Brain pericyte (primary cell): ENCODE measurements around the gene KCNQ1.
"Not testable (repeated sequence)": the region's sequence is repeated elsewhere in the genome, so short reads cannot be mapped to it uniquely, and the experiment has no call there.

Experiments used
- DNase-seq: peaks from one replicate; pipeline ENCODE4 v3.0.0-alpha.2; 2012; ENCODE audit warnings: low read depth, low spot score

Gene KCNQ1

DNA sequence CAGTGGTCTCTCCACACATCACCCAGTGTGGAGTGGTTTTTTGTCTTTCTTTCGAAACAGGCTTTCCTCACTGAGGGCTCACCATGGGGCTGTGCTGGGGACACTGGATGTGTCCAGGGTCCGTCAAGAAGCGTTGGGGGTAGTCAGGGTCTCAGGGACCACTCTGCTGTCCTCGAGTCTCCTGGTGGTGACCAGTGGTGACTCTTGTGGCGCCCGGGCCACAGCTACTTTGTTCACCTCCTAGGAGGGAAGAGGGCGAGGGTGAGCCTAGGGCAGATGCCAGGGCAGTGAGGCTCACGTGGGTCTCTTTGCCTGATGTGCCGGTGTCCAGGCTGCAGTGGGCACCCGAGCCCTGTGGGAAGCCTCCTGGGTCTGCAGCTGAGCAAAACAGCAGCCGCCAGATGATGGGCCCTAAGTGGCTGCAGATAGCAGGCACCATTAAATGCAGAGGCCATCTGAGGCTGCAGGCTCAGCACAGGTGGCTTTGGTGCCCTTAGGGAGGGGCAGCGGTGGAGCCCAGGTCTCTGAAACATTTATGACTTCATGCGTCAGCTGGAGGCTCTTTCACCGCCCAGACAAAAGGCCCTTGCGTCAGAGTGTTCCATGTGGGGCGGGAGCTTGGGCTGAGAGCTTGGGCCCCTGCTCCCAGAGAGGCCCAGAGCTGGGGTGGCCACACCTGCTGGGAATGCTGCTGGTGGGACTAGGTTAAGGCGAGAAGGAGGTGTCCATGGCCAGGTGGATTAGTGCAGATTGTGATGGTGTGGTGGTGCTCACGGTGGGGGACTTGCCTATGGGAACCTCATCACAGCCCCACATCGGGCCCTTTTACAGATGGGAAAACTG is 29.5 kb downstream of the KCNQ1 start:
- DNase-seq = no peak

GRCh38 chr11:2475136-2475918 is 30.5 kb downstream of the KCNQ1 start:
- DNase-seq = no peak

- DNase-seq = no peak
Observed at GRCh38 chr11:2477254-2477653, 32.4 kb downstream of the KCNQ1 start.

DNA sequence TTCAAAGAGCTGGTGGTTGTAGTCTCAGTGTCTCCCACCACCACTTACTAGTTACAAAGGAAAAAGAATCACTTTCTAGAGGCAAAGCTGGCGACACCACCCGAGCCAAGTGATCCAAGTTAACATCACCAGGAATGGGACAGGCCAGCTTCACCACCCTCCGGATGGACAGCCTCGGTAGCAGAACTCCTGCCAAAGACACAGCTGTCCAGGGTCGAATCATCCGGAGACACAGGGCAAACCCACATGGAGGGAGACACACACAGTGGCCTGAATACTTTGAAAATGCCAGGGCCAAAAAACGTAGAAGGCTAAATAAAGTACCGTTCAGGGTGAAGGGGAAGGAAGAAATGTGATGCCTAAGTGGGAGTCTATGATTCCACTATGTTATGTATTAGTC is 33.1 kb downstream of the KCNQ1 start:
- DNase-seq = no peak

- not testable (repeated sequence) for DNase-seq
Observed at GRCh38 chr11:2480067-2480873, 35.5 kb downstream of the KCNQ1 start.

DNA sequence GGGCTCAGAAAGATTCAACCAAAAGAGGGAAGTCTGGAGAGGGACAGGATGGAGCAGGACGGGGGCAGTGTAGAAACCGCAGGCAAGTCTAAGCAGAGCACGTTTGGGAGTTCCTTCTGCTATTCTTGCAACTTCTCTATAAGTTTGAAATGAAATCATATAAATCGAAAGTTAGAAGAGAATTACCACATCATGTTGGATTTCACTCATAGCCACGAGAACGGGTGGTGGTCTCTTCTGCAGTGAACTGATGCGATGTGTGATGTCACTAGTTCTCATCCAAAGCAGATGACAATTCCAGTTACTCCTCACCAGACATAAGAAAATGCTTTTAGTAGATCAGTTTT is 36.0 kb downstream of the KCNQ1 start:
- no peak for DNase-seq

GRCh38 chr11:2481253-2481652 is 36.4 kb downstream of the KCNQ1 start:
- no peak for DNase-seq

GRCh38 chr11:2482204-2482603 is 37.4 kb downstream of the KCNQ1 start:
- no peak for DNase-seq

- DNase-seq = no peak
Observed at GRCh38 chr11:2482745-2483144, 37.9 kb downstream of the KCNQ1 start.

- DNase-seq = no peak
Observed at GRCh38 chr11:2483426-2483825, 38.6 kb downstream of the KCNQ1 start.

GRCh38 chr11:2484576-2485125 is 39.8 kb downstream of the KCNQ1 start:
- DNase-seq = no peak

GRCh38 chr11:2488004-2488403 is 43.2 kb downstream of the KCNQ1 start:
- DNase-seq = no peak

- DNase-seq = no peak
Observed at GRCh38 chr11:2489083-2489482, 44.3 kb downstream of the KCNQ1 start.

GRCh38 chr11:2497951-2498350 is 53.1 kb downstream of the KCNQ1 start:
- DNase-seq = not testable (repeated sequence)

- no peak for DNase-seq
Observed at GRCh38 chr11:2498750-2499149, 53.9 kb downstream of the KCNQ1 start.

DNA sequence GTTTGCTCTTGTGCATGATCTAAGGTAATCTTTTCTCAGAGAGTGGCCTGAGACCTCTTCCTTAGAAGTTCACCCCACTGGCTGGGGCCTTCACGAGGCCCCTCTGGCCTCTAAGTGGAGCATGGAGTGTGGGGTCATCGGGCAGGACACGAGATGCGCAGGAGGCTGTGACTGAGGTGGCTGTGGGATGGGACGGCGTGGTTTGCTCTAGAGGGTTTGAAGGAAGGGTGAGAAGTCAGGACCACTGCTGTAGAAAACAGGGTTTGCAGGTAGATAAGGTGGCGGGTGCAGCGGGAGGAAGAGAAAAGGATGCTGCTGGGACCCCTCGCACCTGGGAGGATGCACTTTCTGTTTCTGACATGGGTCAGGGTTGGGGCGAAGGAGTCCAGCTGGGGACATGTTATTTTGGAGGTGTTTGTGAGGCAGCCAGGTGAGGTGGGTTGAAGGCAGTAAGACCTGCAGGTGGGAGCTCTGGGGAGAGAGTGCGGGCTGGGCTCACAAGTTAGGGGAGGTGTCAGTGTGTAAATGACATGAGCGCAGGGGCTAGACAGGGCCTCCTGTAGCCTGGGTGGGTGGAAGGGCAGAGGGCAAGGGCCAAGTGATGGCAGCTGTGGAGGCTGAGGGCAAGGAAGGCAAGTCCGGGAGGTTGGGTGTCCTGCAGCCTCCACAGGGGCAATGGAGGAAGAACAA is 62.5 kb downstream of the KCNQ1 start:
- DNase-seq = no peak

DNA sequence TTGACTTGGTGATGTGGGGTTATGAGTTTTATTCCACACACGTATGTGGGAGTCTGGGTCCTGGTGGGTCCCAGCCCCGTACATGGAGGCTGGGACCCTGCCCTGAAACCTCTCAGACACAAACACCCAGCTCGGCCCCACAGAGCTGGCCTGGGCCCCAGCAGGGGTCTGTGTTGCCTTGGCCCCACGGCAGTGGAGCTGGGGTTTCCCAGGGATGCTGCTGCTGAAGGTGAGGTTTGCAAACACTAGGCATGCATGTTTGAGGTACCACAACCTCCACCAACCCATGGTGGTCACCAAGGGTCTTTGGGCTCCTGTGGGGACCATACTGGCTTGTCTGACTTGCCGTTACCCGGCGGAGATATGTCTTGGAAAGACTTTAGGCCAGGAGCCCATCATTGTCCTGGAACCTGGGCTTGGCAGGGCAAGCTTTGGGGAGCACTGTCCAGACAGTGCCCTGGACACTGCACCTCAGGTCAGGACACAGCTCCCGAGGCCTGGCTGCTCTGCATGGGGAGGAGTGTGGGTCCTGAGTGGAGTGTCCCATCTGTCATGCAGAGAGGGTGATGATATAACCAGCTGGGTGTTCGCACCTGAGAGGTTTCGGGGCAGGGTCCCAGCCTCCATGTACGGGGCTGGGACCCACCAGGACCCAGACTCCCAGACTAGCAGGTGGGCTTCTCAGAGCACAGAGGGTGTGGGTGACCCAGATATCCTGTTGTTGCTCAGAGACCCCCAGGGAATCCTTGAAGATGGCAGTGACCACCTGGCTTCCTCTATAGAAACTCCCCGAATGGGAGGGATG is 63.3 kb downstream of the KCNQ1 start:
- DNase-seq = no peak

- no peak for DNase-seq
Observed at GRCh38 chr11:2508793-2509192, 64.0 kb downstream of the KCNQ1 start.

DNA sequence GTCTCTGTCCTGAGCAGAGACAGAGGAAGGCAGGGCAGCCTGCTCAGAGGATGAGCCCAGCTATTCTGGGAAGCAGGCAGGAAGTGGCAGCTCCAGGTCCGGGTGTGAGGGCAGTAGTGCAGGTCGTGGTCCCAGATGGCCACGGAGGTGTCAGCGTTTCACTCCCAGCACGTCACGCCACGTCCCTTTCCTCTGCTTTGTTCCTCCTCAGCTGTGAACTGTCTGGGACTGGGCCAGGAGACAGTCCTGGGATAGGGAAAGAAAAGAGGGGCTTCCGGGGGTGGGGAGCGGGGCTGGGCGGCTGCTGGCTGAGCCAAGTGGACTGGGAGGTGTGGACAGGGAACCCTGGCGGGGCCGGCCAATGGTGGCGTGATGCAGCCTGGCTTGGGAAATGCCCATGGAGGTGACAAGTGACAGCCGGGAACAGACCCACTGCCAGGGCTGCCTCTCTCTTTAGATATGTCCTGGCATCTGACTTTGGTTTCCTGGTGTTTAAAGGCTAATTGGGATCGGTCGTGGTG is 64.7 kb downstream of the KCNQ1 start:
- no peak for DNase-seq
